ENCODE measurements around the gene ZNF665.

GRCh38 chr19:53192771-53193534 is at the start of gene ZNF665:
- TF ChIP-seq CTCF (conservative IDR thresholded peaks at IDR 0.05; ENCODE audit: low read depth, low read length) (no peak), EZH2 (IDR thresholded peaks at IDR 0.05; ENCODE audit: borderline replicate concordance, low read depth, low read length, poor library complexity, severe bottlenecking) (no peak)

All from A673 (cell line).